Fibroblast of lung (primary cell): ENCODE measurements around the gene AQP2.

ENCODE experiments used
- CTCF ChIP-seq, 2 donors: IDR thresholded peaks in 1 of 2; conservative IDR thresholded peaks in 1 of 2; 1 replicate in 1 of 2; 2 replicates in 1 of 2; pipeline ENCODE4 v1.5.1; 2011 to 2012; ENCODE audit warnings: low read length in 2 of 2, control low read depth in 1 of 2, inconsistent platforms in 1 of 2, low read depth in 1 of 2, mild to moderate bottlenecking in 1 of 2
- EZH2 ChIP-seq: IDR thresholded peaks from 2 replicates; pipeline ENCODE4 v1.5.1; 2012; ENCODE audit warnings: low read length, control low read depth, mild to moderate bottlenecking; ENCODE audit errors: missing control alignments

- TF ChIP-seq CTCF (conservative IDR thresholded peaks at IDR 0.05 in 1 of 2, IDR thresholded peaks at IDR 0.05 in 1 of 2; ENCODE audit: low read depth in 1 of 2, low read length in 2 of 2) (no peak), EZH2 (no peak)
Measured at GRCh38 chr12:50005175-50005574, 54.6 kb downstream of the AQP2 start.
